Endothelial cell (in vitro differentiated cells): ENCODE data around the gene KCNB1. TPM values are rescaled to one million over a fixed set of nuclear protein-coding genes. Genes with fewer than 3 reads are reported as not detected.
A peak's percentile ranks its signal among the peaks of the same experiment; 100 is the strongest.

Experiments used
- DNase-seq: peaks from one replicate; pipeline ENCODE4 v3.0.0; 2021; ENCODE audit warnings: low spot score
- H3K27ac Mint-ChIP-seq: one replicate; pipeline ENCODE4 v1.8.0; 2021; ENCODE audit warnings: mixed read lengths, inconsistent platforms; ENCODE audit not compliant: unreplicated experiment
- H3K27me3 Mint-ChIP-seq: one replicate; pipeline ENCODE4 v1.8.0; 2021; ENCODE audit warnings: mild to moderate bottlenecking, moderate library complexity, mixed read lengths, inconsistent platforms; ENCODE audit not compliant: unreplicated experiment
- H3K36me3 Mint-ChIP-seq: one replicate; pipeline ENCODE4 v1.8.0; 2021; ENCODE audit warnings: mild to moderate bottlenecking, low read depth, mixed read lengths, inconsistent platforms; ENCODE audit not compliant: unreplicated experiment
- H3K4me1 Mint-ChIP-seq: one replicate; pipeline ENCODE4 v1.8.0; 2021; ENCODE audit warnings: mild to moderate bottlenecking, mixed read lengths, inconsistent platforms; ENCODE audit not compliant: unreplicated experiment
- H3K4me3 Mint-ChIP-seq: one replicate; pipeline ENCODE4 v1.8.0; 2021; ENCODE audit warnings: mild to moderate bottlenecking, mixed read lengths, inconsistent platforms; ENCODE audit not compliant: unreplicated experiment
- H3K9me3 Mint-ChIP-seq: one replicate; pipeline ENCODE4 v1.8.0; 2021; ENCODE audit warnings: mixed read lengths, inconsistent platforms; ENCODE audit not compliant: unreplicated experiment
- total RNA-seq: library from RNA; stranded (reverse); fragmentation: NEBNext Ultra II Directional; extraction: Animal tissue kit (Norgen Biotek cat#: 25700); gene quantifications from one replicate; pipeline ENCODE4 v1.2.1, GENCODE V29; 2021; ENCODE audit not compliant: unreplicated experiment
- TF ChIP-seq, protein P1 (sequence below): fragments of 200-600 bp; sonication (generic); IDR thresholded peaks from one replicate; pipeline ENCODE4 v1.5.0; 2021; ENCODE audit warnings: antibody characterized with exemption; ENCODE audit not compliant: unreplicated experiment

KCNB1 gene
- total RNA-seq, 1 donor from 2014 or later: 0.36 TPM

DNA sequence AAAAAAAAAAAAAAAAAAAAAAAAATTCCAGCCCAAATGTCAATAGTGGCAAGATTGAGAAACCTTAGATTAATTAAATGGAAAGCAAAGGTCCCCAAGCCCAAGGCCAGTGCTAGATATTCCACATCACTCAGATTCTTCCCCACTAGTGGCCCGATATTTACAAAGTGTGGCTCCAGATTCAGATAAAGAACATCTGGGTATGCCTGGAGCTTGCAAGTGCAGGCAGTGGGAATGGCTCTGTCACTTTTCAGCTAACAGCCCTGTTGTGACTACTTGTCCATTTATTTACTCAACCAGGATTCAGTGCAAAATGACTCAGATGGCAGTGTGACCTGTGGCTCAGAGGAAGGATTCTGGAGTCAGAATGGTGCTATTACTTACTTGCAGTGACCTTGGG, 8.2 kb upstream of the KCNB1 start:
- no peak for DNase-seq
- TF ChIP-seq, protein P1, sequence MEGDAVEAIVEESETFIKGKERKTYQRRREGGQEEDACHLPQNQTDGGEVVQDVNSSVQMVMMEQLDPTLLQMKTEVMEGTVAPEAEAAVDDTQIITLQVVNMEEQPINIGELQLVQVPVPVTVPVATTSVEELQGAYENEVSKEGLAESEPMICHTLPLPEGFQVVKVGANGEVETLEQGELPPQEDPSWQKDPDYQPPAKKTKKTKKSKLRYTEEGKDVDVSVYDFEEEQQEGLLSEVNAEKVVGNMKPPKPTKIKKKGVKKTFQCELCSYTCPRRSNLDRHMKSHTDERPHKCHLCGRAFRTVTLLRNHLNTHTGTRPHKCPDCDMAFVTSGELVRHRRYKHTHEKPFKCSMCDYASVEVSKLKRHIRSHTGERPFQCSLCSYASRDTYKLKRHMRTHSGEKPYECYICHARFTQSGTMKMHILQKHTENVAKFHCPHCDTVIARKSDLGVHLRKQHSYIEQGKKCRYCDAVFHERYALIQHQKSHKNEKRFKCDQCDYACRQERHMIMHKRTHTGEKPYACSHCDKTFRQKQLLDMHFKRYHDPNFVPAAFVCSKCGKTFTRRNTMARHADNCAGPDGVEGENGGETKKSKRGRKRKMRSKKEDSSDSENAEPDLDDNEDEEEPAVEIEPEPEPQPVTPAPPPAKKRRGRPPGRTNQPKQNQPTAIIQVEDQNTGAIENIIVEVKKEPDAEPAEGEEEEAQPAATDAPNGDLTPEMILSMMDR: no peak
- no peaks in the 10 kb centered on the region for H3K36me3 Mint-ChIP-seq

DNA sequence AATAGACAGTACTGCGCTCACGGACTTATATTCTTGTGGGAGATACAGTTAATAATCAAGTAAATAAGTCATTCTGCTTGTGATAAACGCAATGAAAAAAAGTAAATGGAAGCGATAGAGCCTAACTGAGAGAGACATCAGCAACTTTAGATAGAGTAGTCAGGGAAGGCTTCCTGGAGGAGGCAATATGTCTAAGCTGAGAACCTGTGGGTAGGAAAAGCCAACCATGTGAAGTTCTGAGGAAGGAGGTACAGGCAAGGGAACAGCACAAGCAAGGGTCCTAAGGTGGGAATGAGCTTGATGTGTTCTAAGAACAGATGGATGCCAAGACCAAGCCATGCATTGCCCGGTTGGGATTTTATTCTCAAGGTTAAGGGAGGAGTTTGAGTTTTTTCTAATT, 7.2 kb upstream of the KCNB1 start:
- no peak for DNase-seq
- TF ChIP-seq, protein P1: no peak
- H3K27ac Mint-ChIP-seq: no peak overlapping the region
- no peak overlapping the region for H3K4me3 Mint-ChIP-seq
- peaks cover 3% of the 10 kb centered on the region for H3K27me3 Mint-ChIP-seq
- H3K9me3 Mint-ChIP-seq: peaks cover 4% of the 10 kb centered on the region
- H3K4me1 Mint-ChIP-seq: peaks cover 2% of the 10 kb centered on the region
- H3K36me3 Mint-ChIP-seq: no peaks in the 10 kb centered on the region

More for the DNA sequence above, 8.2 kb upstream of the KCNB1 start:
- Mint-ChIP-seq H3K27ac (no peak overlapping the region), H3K4me1 (no peaks in the 10 kb centered on the region), H3K9me3 (peaks cover 4% of the 10 kb centered on the region), H3K27me3 (peaks cover 3% of the 10 kb centered on the region), H3K4me3 (no peak overlapping the region)

DNA sequence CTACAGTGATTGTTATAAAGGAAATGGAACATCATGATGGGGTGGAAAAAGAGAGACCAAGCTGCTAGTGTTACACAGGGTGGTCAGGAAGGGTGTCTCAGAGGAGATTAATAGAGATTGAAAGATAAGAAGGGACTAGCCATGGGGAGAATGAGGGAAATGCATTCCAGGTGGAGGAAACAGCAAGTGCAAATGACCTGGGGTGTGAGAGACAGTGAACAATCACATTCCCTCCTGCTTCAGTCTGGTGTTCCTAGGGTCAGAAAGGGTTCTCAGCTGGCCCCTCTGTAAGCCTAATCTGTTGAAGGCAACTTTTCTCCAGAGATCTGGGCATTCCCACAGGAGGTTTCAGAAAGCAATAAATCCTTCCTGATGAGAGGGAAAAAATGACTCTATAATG, 3.6 kb upstream of the KCNB1 start:
- Mint-ChIP-seq H3K36me3 (no peaks in the 10 kb centered on the region), H3K9me3 (peaks cover 4% of the 10 kb centered on the region), H3K27me3 (peaks cover 6% of the 10 kb centered on the region), H3K4me3 (no peak overlapping the region), H3K4me1 (peaks cover 7% of the 10 kb centered on the region), H3K27ac (peak overlapping the region; percentile 8)
- no peak for DNase-seq
- TF ChIP-seq, protein P1: no peak

DNA sequence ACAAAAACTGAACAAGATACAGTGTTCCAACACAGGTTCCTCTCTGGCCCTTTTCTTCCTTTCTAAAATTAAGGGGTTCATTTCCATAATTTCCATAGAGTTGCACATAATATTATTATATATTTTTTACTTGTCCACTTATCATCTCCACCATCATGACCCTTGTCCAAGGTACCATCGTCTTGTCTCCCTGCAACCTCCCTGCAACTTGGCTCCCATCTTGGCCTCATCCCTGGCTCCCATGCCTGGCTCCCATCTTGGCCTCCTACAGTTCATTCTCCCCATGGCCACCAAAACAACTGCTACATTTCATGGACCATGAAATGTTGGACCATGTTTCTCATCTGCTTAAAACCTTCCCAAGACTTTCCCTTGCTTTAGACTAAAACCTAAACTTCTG, 3.1 kb upstream of the KCNB1 start:
- Mint-ChIP-seq H3K36me3 (no peaks in the 10 kb centered on the region), H3K27ac (peak overlapping the region; percentile 8), H3K4me3 (peak overlapping the region; percentile 1), H3K4me1 (peaks cover 7% of the 10 kb centered on the region), H3K9me3 (peaks cover 4% of the 10 kb centered on the region), H3K27me3 (peaks cover 11% of the 10 kb centered on the region)
- no peak for DNase-seq
- TF ChIP-seq, protein P1: no peak

DNA sequence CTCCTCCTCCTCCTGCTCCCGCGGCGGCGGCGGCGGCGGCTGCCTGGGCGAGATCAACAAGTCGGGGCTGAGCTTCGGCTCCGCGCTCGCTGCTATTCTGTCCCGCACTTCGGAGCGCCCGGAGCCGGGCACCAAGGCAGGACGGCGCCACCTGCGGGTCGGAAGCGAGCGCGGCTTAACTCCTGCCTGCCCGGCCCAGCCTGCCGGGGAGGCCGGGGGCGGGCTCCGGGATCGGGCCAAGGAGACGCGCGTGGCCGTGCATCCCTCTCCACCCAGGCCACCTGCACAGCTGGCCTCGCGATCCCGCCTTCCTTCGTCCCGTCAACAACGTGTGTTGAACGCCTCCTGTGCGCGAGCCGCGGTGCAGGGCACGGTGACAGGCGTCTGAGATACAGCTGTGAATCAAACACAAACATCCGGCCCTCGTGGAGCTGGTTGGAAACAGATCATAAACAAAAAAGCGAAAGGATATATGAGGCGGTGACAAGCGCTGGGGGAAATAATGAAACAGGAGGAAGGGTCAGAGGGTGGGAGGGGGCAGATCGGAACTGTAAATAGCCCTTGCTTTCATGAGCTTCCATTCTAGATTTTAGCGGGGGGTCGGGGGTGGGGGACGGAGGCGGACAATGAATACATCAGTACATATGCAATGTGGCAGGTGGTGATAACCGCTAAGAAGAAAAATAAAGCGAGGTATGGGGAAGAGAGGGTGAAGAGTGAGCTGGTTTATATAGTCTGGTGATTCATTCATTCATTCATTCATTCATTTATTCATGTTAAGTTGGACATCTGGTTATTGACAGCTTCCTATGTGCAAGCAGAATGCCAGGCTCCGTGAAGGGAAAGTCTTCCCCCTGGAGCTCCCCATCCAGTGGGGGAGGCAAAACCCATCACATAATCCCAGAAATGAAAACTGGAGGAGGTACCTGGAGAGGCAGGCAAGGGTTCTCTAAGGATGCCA, 2.0 kb upstream of the KCNB1 start:
- peak overlapping the region; percentile 89 for H3K4me3 Mint-ChIP-seq
- H3K4me1 Mint-ChIP-seq: peaks cover 7% of the 10 kb centered on the region
- H3K27me3 Mint-ChIP-seq: peaks cover 12% of the 10 kb centered on the region
- no peaks in the 10 kb centered on the region for H3K9me3 Mint-ChIP-seq
- TF ChIP-seq, protein P1: peak; percentile 69
- DNase-seq: peak; percentile 91
- no peaks in the 10 kb centered on the region for H3K36me3 Mint-ChIP-seq
- no peak overlapping the region for H3K27ac Mint-ChIP-seq
